Measurements from ENCODE around the gene WDR27. TPM values are rescaled to one million over a fixed set of nuclear protein-coding genes. Genes with fewer than 3 reads are reported as not detected.

WDR27 gene
- total and polyA plus RNA-seq, 12 donors = 3.2 to 12.0 (median 6.6) TPM

DNA sequence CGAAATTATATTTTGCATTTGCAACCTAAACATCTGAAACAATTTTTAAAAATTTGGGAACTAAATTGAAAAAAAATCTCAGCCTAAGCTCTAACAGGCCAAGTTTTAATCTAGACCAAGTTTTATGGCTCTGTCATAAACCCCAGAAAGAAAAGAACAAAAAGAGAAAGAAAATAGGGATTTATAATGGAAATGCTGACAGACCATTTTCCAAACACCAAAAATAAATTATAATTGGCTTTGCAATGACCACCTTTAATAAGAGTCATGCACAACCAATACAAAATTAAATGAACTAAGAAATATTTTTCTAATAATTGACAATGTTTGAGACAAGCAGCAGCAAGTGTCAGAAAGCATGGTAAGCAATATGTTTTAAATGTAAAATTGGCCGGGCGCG lies 72.6 kb downstream of the WDR27 start:
- H3K9me3 ChIP-seq = no peaks in the 10 kb centered on the region
- H3K4me3 ChIP-seq = no peak overlapping the region
- no peaks in the 10 kb centered on the region for H3K4me1 ChIP-seq
- H3K36me3 ChIP-seq = peaks cover 0 to 53% (median 10%) of the 10 kb centered on the region in 9 donors
- ATAC-seq (no peak), DNase-seq (no peak)
- intact Hi-C loops (cut with DNase I) = no loop called here
- no peak overlapping the region for H3K27ac ChIP-seq
- WGBS, 2 donors = 74% methylated on average over 4 of the region's 4 CpGs
- H3K27me3 ChIP-seq = no peaks in the 10 kb centered on the region
- TF ChIP-seq CTCF (IDR thresholded peaks at IDR 0.05) = no peak

- H3K36me3 ChIP-seq = peaks cover 0 to 43% (median 2%) of the 10 kb centered on the region in 9 donors
- TF ChIP-seq CTCF (IDR thresholded peaks at IDR 0.05) = no peak
- H3K27me3 ChIP-seq = no peaks in the 10 kb centered on the region
- H3K4me3 ChIP-seq = no peak overlapping the region
- no peak for ATAC-seq
- intact Hi-C loops (cut with DNase I) = no loop called here
- H3K4me1 ChIP-seq = no peaks in the 10 kb centered on the region
- H3K27ac ChIP-seq = no peak overlapping the region
- WGBS, 2 donors = 96 to 97% methylated on average over 14 of the region's 14 CpGs
- no peak for DNase-seq
- no peaks in the 10 kb centered on the region for H3K9me3 ChIP-seq
Observed at GRCh38 chr6:169627736-169628607, 73.9 kb downstream of the WDR27 start.

DNA sequence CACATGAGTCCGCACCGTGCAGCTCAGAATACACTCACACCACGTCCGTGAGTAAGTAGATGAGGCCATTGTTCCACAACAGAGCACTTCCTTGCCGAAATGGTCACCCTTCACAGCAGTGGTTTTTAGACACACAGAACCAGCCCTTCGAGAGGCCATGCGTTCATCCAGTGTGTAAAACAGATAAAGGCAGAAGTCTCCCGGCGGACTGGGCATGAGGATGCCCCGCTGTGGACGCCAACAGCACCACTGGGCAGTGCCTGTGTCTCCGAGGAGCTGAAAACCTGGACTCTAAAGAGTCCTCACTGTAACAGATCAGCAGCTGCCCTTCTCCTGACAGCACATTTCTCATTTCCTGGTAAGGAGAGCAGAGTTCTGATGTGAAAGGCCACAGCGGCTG lies 75.2 kb downstream of the WDR27 start:
- Histone ChIP-seq H3K27ac (no peak overlapping the region), H3K27me3 (no peaks in the 10 kb centered on the region), H3K9me3 (no peaks in the 10 kb centered on the region), H3K4me1 (no peaks in the 10 kb centered on the region), H3K4me3 (no peak overlapping the region), H3K36me3 (peaks cover 0 to 32% (median 0%) of the 10 kb centered on the region in 9 donors)
- ATAC-seq (no peak), DNase-seq (no peak)
- TF ChIP-seq CTCF (IDR thresholded peaks at IDR 0.05) = no peak
- intact Hi-C loops (cut with DNase I) = no loop called here
- 93 to 95% methylated on average over 13 of the region's 13 CpGs for WGBS, 2 donors

DNA sequence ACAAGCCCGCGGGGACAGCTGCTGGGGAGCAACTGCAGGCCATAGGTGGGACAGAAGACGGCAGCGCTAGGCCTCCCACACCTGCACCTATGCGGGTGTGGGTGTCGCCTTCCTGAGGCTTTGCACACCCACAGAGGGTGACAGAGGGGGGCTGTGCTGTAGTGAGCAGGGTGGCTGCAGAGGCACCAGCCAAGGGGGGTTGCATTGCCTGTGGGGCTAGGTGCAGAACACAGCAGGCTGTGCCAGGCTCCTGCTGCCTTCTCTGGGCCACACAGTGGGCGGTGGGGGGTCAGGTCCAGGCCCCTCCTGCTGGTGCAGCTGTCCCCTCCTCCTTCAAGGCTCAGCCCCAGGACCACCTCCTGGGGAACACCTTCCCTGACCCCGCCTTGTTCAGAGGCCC lies 75.7 kb downstream of the WDR27 start:
- H3K27ac ChIP-seq = no peak overlapping the region
- WGBS, 2 donors = 89 to 95% methylated on average over 8 of the region's 8 CpGs
- H3K27me3 ChIP-seq = no peaks in the 10 kb centered on the region
- TF ChIP-seq CTCF (IDR thresholded peaks at IDR 0.05) = no peak
- no peak overlapping the region for H3K4me3 ChIP-seq
- ATAC-seq (peak in 1 of 8 donors; percentile 22), DNase-seq (no peak)
- H3K9me3 ChIP-seq = no peaks in the 10 kb centered on the region
- peaks cover 0 to 29% (median 0%) of the 10 kb centered on the region in 9 donors for H3K36me3 ChIP-seq
- H3K4me1 ChIP-seq = no peaks in the 10 kb centered on the region
- intact Hi-C loops (cut with DNase I) = no loop called here

Measured in heart right ventricle (tissue), 16 donors.